Renal cortical epithelial cell (primary cell): ENCODE measurements around the gene DCUN1D2. TPM values are rescaled to one million over a fixed set of nuclear protein-coding genes. Genes with fewer than 3 reads are reported as not detected.
A peak's percentile ranks its signal among the peaks of the same experiment; 100 is the strongest.
"Not testable (repeated sequence)": the region's sequence is repeated elsewhere in the genome, so short reads cannot be mapped to it uniquely, and the experiment has no call there.

Experiments used
- DNase-seq: peaks from one replicate; pipeline ENCODE4 v3.0.0-alpha.2; 2011; ENCODE audit warnings: low read depth
- total RNA-seq: library from RNA; depleted of rRNA; stranded (reverse); fragments of >200 nt; gene quantifications from 2 replicates; pipeline ENCODE4 v1.2.3, GENCODE V29; 2014

Gene DCUN1D2
- total RNA-seq, 1 donor from 2014 or later = 25.8 TPM

GRCh38 chr13:113489549-113490495 lies 689 bp downstream of the DCUN1D2 start:
- DNase-seq = peak; percentile 52

- no peak for DNase-seq
Measured at GRCh38 chr13:113489171-113489548, 1.4 kb downstream of the DCUN1D2 start.

GRCh38 chr13:113488283-113488682 lies 2.2 kb downstream of the DCUN1D2 start:
- no peak for DNase-seq

- no peak for DNase-seq
Measured at GRCh38 chr13:113486698-113487097, 3.8 kb downstream of the DCUN1D2 start.

GRCh38 chr13:113485545-113485944 lies 5.0 kb downstream of the DCUN1D2 start:
- DNase-seq = no peak

- peak; percentile 11 for DNase-seq
Measured at GRCh38 chr13:113483504-113484293, 6.8 kb downstream of the DCUN1D2 start.

GRCh38 chr13:113483081-113483480 lies 7.4 kb downstream of the DCUN1D2 start:
- DNase-seq = no peak

- DNase-seq = no peak
Measured at GRCh38 chr13:113479179-113479578, 11.3 kb downstream of the DCUN1D2 start.

GRCh38 chr13:113477724-113478123 lies 12.8 kb downstream of the DCUN1D2 start:
- no peak for DNase-seq

- no peak for DNase-seq
Measured at GRCh38 chr13:113476811-113477210, 13.7 kb downstream of the DCUN1D2 start.

GRCh38 chr13:113475911-113476310 lies 14.6 kb downstream of the DCUN1D2 start:
- DNase-seq = no peak

- no peak for DNase-seq
Measured at GRCh38 chr13:113475280-113475679, 15.2 kb downstream of the DCUN1D2 start.

- no peak for DNase-seq
Measured at GRCh38 chr13:113474179-113474578, 16.3 kb downstream of the DCUN1D2 start.

- DNase-seq = no peak
Measured at GRCh38 chr13:113472355-113473025, 18.0 kb downstream of the DCUN1D2 start.

- DNase-seq = no peak
Measured at GRCh38 chr13:113471844-113472243, 18.7 kb downstream of the DCUN1D2 start.

GRCh38 chr13:113470635-113471163 lies 19.8 kb downstream of the DCUN1D2 start:
- DNase-seq = not testable (repeated sequence)

GRCh38 chr13:113470073-113470472 lies 20.4 kb downstream of the DCUN1D2 start:
- DNase-seq = no peak

- DNase-seq = no peak
Measured at GRCh38 chr13:113469582-113469981, 20.9 kb downstream of the DCUN1D2 start.

- no peak for DNase-seq
Measured at GRCh38 chr13:113468472-113469201, 21.9 kb downstream of the DCUN1D2 start.

GRCh38 chr13:113468029-113468428 lies 22.5 kb downstream of the DCUN1D2 start:
- DNase-seq = no peak

- DNase-seq = no peak
Measured at GRCh38 chr13:113466383-113466782, 24.1 kb downstream of the DCUN1D2 start.
